Measurements from ENCODE around the gene GAS7. TPM values are rescaled to one million over a fixed set of nuclear protein-coding genes. Genes with fewer than 3 reads are reported as not detected.

The GAS7 gene
- total and polyA plus RNA-seq, 9 of the 15 experiments (the other 6 are each of a cell fraction or from before 2014, with no cell fraction given): 0.11 to 0.33 TPM; not detected in 7

DNA sequence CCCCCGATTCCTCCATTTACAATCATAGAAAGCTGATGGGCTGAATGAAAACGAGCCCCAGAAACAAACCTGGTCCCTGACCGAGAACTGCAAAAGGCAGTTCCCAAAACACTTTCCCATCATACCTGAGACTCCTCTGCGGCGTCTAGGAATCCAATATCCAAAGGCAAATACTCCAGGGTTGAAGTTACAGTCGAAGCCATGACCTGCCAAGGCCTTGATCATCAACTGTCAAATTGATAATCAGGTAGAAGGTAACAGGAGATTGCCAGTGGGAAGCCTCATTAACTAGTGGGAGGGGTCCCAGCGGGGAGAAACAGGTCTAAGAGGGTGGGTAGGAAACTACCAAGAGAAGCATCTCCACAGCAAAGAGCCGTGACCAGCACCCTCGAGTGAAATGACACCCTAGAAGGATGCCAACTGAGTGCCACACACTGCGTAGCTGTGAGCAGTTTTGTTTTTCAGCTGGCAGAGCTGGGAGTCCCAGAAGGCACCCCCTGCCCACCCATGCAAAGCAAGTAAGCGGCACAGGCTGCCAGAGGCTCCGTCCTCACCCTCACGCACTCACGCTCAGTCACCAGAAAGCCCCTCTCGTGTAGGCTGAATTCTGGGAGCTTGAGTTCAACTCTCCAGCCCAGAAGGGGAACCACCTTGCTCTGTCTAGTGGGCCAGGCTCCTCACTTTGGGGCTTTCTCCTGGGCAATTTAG is 146.1 kb downstream of the GAS7 start:
- CTCF ChIA-PET (ENCODE audit: low intra/inter-chr PET ratio): no interaction called here
- H3K9me1 ChIP-seq (ENCODE audit: control insufficient read depth, insufficient read depth, low read length): no peaks in the 10 kb centered on the region
- no peaks in the 10 kb centered on the region for H4K20me1 ChIP-seq (replicated peaks; ENCODE audit: control insufficient read depth, insufficient read depth, low read length)

DNA sequence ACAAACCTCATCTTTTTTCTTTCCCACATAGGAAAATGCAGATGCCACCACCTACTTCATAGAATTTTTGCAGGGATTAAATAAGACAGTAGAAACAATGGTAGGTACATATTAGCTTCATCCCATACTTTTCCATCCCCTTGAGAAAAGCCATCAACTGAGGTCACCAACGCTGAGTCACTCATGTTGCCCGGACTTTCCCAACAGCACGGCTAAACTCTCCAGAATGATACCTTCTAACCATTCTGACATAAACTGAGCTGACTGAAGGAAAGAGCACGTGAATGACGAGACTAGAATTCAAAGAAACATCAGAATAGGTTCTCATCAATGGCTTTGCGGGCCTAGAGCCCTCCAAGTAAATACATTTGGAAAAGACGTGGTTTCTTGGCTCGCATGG is 147.3 kb downstream of the GAS7 start:
- 4% methylated on average over 8 of the region's 8 CpGs for WGBS (ENCODE audit: insufficient coverage, low coverage, missing lambda C conversion rate)
- FAIRE-seq (no peak), DNase-seq (ENCODE audit: extremely low read depth in 1 of 4, low spot score in 3 of 4) (no peak), ATAC-seq (no peak)
- CTCF ChIA-PET (ENCODE audit: low intra/inter-chr PET ratio): no interaction called here
- peaks cover 0 to 5% of the 10 kb centered on the region in 2 experiments; a peak in 1 of 5 replicates for H3K27me3 ChIP-seq (ENCODE audit: control insufficient read depth in 2 of 2, insufficient read depth in 2 of 2, low read length in 2 of 2)
- no TSS peak for BruUV-seq (replicated peaks)
- no peaks in the 10 kb centered on the region for H3K36me3 ChIP-seq (ENCODE audit: control insufficient read depth, insufficient read depth, low read length)
- H4K20me1 ChIP-seq (replicated peaks; ENCODE audit: control insufficient read depth, insufficient read depth, low read length): no peaks in the 10 kb centered on the region
- intact Hi-C loops (cut with micrococcal nuclease) (no loop called here), in situ Hi-C loops (cut with MboI) (no loop called here)
- H3K4me2 ChIP-seq (ENCODE audit: insufficient read depth, low read length): no peak overlapping the region
- H3K9me3 ChIP-seq (replicated peaks; ENCODE audit: control insufficient read depth, insufficient read depth, low read depth, low read length): no peaks in the 10 kb centered on the region
- no peak overlapping the region for H2AFZ ChIP-seq (ENCODE audit: low read depth, low read length)
- no peak overlapping the region for H3K27ac ChIP-seq (ENCODE audit: extremely low read depth, low read depth, low read length)
- H3K9ac ChIP-seq (ENCODE audit: insufficient read depth in 1 of 2, low read depth in 2 of 2, low read length in 2 of 2): no peak overlapping the region
- no peaks in the 10 kb centered on the region for H3K79me2 ChIP-seq (ENCODE audit: control insufficient read depth, insufficient read depth, low read length)
- TF ChIP-seq ZNF707 (CRISPR knock-in tag; conservative IDR thresholded peaks at IDR 0.05) (no peak), FOXA3 (CRISPR knock-in tag; conservative IDR thresholded peaks at IDR 0.05 in 1 of 2, IDR thresholded peaks at IDR 0.05 in 1 of 2) (no peak), BACH1 (tag; IDR thresholded peaks at IDR 0.05) (no peak), ZNF76 (CRISPR knock-in tag; IDR thresholded peaks at IDR 0.05; ENCODE audit: borderline replicate concordance) (no peak), NFE2L1 (tag; IDR thresholded peaks at IDR 0.05; ENCODE audit: borderline replicate concordance, low read depth) (no peak), HDAC1 (IDR thresholded peaks at IDR 0.05) (no peak), RAD21 (CRISPR knock-in tag; conservative IDR thresholded peaks at IDR 0.05 in 1 of 2, IDR thresholded peaks at IDR 0.05 in 1 of 2) (no peak), HNRNPL (IDR thresholded peaks at IDR 0.05; ENCODE audit: low read depth, low read length) (no peak), DPF2 (IDR thresholded peaks at IDR 0.05) (no peak), CXXC5 (CRISPR knock-in tag; IDR thresholded peaks at IDR 0.05) (no peak), ZNF324 (CRISPR knock-in tag; IDR thresholded peaks at IDR 0.05) (no peak), MAFG (tag; conservative IDR thresholded peaks at IDR 0.05) (no peak), PTTG1 (tag; IDR thresholded peaks at IDR 0.05; ENCODE audit: low read depth) (no peak), TRIM28 (IDR thresholded peaks at IDR 0.05) (no peak), SMARCA5 (IDR thresholded peaks at IDR 0.05) (no peak), SRSF1 (IDR thresholded peaks at IDR 0.05; ENCODE audit: low read depth, low read length) (no peak), RUNX1 (IDR thresholded peaks at IDR 0.05; ENCODE audit: low read depth) (no peak)
- H3K9me1 ChIP-seq (ENCODE audit: control insufficient read depth, insufficient read depth, low read length): no peaks in the 10 kb centered on the region
- POLR2A ChIA-PET: no interaction called here
- H3K4me3 ChIP-seq: no peak overlapping the region
- no peaks in the 10 kb centered on the region for H3K4me1 ChIP-seq (replicated peaks in 1 of 2; ENCODE audit: control insufficient read depth in 2 of 2, insufficient read depth in 2 of 2, low read length in 2 of 2)

More for the DNA sequence above, 146.1 kb downstream of the GAS7 start:
- intact Hi-C loops (cut with micrococcal nuclease) (no loop called here), in situ Hi-C loops (cut with MboI) (no loop called here)
- H3K36me3 ChIP-seq (ENCODE audit: control insufficient read depth, insufficient read depth, low read length): no peaks in the 10 kb centered on the region
- DNase-seq (ENCODE audit: extremely low read depth in 1 of 4, low spot score in 3 of 4) (no peak), ATAC-seq (no peak), FAIRE-seq (no peak)
- POLR2A ChIA-PET: interaction anchor here (0.6 kb wide), 2 partner anchors 12 to 295 kb away, joined by 3 read pairs; no protein-coding TSS in a partner anchor
- WGBS (ENCODE audit: insufficient coverage, low coverage, missing lambda C conversion rate): under 1% methylated on average over 13 of the region's 15 CpGs
- no peak overlapping the region for H3K9ac ChIP-seq (ENCODE audit: insufficient read depth in 1 of 2, low read depth in 2 of 2, low read length in 2 of 2)
- no peaks in the 10 kb centered on the region for H3K4me1 ChIP-seq (replicated peaks in 1 of 2; ENCODE audit: control insufficient read depth in 2 of 2, insufficient read depth in 2 of 2, low read length in 2 of 2)
- no peak overlapping the region for H2AFZ ChIP-seq (ENCODE audit: low read depth, low read length)
- H3K4me2 ChIP-seq (ENCODE audit: insufficient read depth, low read length): no peak overlapping the region
- H3K27me3 ChIP-seq (ENCODE audit: control insufficient read depth in 2 of 2, insufficient read depth in 2 of 2, low read length in 2 of 2): peaks cover 0 to under 1% of the 10 kb centered on the region in 2 experiments; a peak in 1 of 5 replicates
- H3K9me3 ChIP-seq (replicated peaks; ENCODE audit: control insufficient read depth, insufficient read depth, low read depth, low read length): no peaks in the 10 kb centered on the region
- no peak overlapping the region for H3K27ac ChIP-seq (ENCODE audit: extremely low read depth, low read depth, low read length)
- H3K4me3 ChIP-seq: no peak overlapping the region
- no TSS peak for BruUV-seq (replicated peaks)
- no peaks in the 10 kb centered on the region for H3K79me2 ChIP-seq (ENCODE audit: control insufficient read depth, insufficient read depth, low read length)
- TF ChIP-seq DMBX1 (CRISPR knock-in tag; IDR thresholded peaks at IDR 0.05; ENCODE audit: borderline replicate concordance): no peak
- no peak for TF ChIP-seq FOXJ3 (CRISPR knock-in tag; IDR thresholded peaks at IDR 0.05)
- no peak for TF ChIP-seq IRF2 (CRISPR knock-in tag; IDR thresholded peaks at IDR 0.05)
- TF ChIP-seq ZFP36 (IDR thresholded peaks at IDR 0.05; ENCODE audit: low read depth, low read length, partially characterized antibody): no peak
